Panc1 (cell line): ENCODE measurements around the gene EMC1. TPM values are rescaled to one million over a fixed set of nuclear protein-coding genes. Genes with fewer than 3 reads are reported as not detected.
A peak's percentile ranks its signal among the peaks of the same experiment; 100 is the strongest.

ENCODE experiments used
- ATAC-seq: fragments of 200-7000 bp; cut with Tn5 transposase; 2 replicates; pipeline ENCODE4 v1.9.1; 2020; ENCODE audit warnings: mild to moderate bottlenecking, moderate library complexity
- BruUV-seq: library from RNA; stranded (reverse); fragments of 400-500 nt; replicated peaks from 2 replicates; lab custom pipeline; 2021; lab: Mats Ljungman, UMichigan
- CTCF ChIA-PET: fragments of 300-600 bp; sonication (Branson Sonifier 250); formaldehyde crosslinking; loops from one replicate; lab custom pipeline; 2022; ENCODE audit warnings: antibody characterized with exemption; lab: Charles Lee
- POLR2A ChIA-PET: fragments of 300-600 bp; sonication (Branson Sonifier 250); formaldehyde crosslinking; loops from one replicate; lab custom pipeline; 2022; ENCODE audit warnings: antibody characterized with exemption; lab: Charles Lee
- DNase-seq: peaks from one replicate; pipeline ENCODE4 v3.0.0-alpha.2; 2010; ENCODE audit warnings: low read depth, low spot score
- H3K27ac ChIP-seq: 2 replicates; pipeline ENCODE4 v1.5.1; 2011; ENCODE audit warnings: mild to moderate bottlenecking, low read length, inconsistent platforms
- H3K27me3 ChIP-seq: fragments of 200-500 bp; sonication (Bioruptor generic); 2 replicates; pipeline ENCODE4 v1.6.0; 2014; ENCODE audit warnings: low read length, inconsistent platforms; ENCODE audit not compliant: control insufficient read depth, insufficient read depth
- H3K36me3 ChIP-seq: fragments of 200-500 bp; sonication (Bioruptor generic); 2 replicates; pipeline ENCODE4 v1.5.1; 2014; ENCODE audit warnings: inconsistent platforms, mild to moderate bottlenecking, low read length, moderate library complexity; ENCODE audit not compliant: control insufficient read depth, insufficient read depth
- H3K4me1 ChIP-seq: 2 replicates; pipeline ENCODE4 v1.5.1; 2011; ENCODE audit warnings: inconsistent platforms, mild to moderate bottlenecking, low read length, moderate library complexity; ENCODE audit not compliant: control insufficient read depth, insufficient read depth
- H3K4me3 ChIP-seq, 2 experiments: 2 replicates each; pipeline ENCODE4 v1.5.1; 2011 to 2012; ENCODE audit warnings: low read depth in 2 of 2, low read length in 2 of 2, mild to moderate bottlenecking in 2 of 2, inconsistent platforms in 1 of 2, moderate library complexity in 1 of 2
- H3K9me3 ChIP-seq: fragments of 200-500 bp; sonication (Bioruptor generic); 2 replicates; pipeline ENCODE4 v1.5.1; 2014; ENCODE audit warnings: low read depth, mild to moderate bottlenecking, inconsistent platforms, low read length, moderate library complexity; ENCODE audit not compliant: control insufficient read depth, insufficient read depth
- POLR2AphosphoS5 ChIP-seq: IDR thresholded peaks from 2 replicates; pipeline ENCODE4 v1.6.1; 2012; ENCODE audit warnings: mild to moderate bottlenecking, low read depth, low read length, moderate library complexity
- SIN3A ChIP-seq: IDR thresholded peaks from 2 replicates; pipeline ENCODE4 v1.6.1; 2012; ENCODE audit warnings: low read depth, mild to moderate bottlenecking, low read length, moderate library complexity, borderline replicate concordance; ENCODE audit not compliant: insufficient read depth
- TCF7L2 ChIP-seq: IDR thresholded peaks from 2 replicates; pipeline ENCODE4 v1.6.1; 2011; ENCODE audit warnings: mild to moderate bottlenecking, low read depth, low read length, inconsistent platforms
- in situ Hi-C: cut with HindIII; loops from 2 replicates; pipeline ENCODE4 v1.10.0; 2016; ENCODE audit warnings: low sequenced_read_pairs, low pct_unique_long_range_greater_than_20kb
- intact Hi-C: fragments of 100-400 bp; cut with micrococcal nuclease; formaldehyde crosslinking; loops from one replicate; pipeline ENCODE4 v1.10.0; 2022; ENCODE audit not compliant: unreplicated experiment
- total RNA-seq: library from RNA; stranded (reverse); gene quantifications from one replicate; pipeline ENCODE4 v1.2.1, GENCODE V29; 2021; ENCODE audit not compliant: unreplicated experiment
- TF ChIP-seq, protein P1 (sequence below), 2 experiments: IDR thresholded peaks; 2 replicates each; pipeline ENCODE4 v1.6.1; 2011 to 2012; ENCODE audit warnings: low read depth in 2 of 2, control low read depth in 1 of 2, low read length in 1 of 2, mild to moderate bottlenecking in 1 of 2, moderate library complexity in 1 of 2; ENCODE audit not compliant: insufficient read depth in 1 of 2
- TF ChIP-seq, protein P2 (sequence below): fragments of 450-650 bp; IDR thresholded peaks from 2 replicates; pipeline ENCODE4 v1.5.1; 2017; ENCODE audit warnings: mild to moderate bottlenecking

EMC1 gene
- total RNA-seq, 1 experiment from 2014 or later = 103 TPM

- BruUV-seq = no TSS peak
- no peaks in the 10 kb centered on the region for H3K9me3 ChIP-seq
- intact Hi-C loops (no loop called here), in situ Hi-C loops (no loop called here)
- no peak for TF ChIP-seq SIN3A
- no peak for TF ChIP-seq TCF7L2
- TF ChIP-seq, protein P1, sequence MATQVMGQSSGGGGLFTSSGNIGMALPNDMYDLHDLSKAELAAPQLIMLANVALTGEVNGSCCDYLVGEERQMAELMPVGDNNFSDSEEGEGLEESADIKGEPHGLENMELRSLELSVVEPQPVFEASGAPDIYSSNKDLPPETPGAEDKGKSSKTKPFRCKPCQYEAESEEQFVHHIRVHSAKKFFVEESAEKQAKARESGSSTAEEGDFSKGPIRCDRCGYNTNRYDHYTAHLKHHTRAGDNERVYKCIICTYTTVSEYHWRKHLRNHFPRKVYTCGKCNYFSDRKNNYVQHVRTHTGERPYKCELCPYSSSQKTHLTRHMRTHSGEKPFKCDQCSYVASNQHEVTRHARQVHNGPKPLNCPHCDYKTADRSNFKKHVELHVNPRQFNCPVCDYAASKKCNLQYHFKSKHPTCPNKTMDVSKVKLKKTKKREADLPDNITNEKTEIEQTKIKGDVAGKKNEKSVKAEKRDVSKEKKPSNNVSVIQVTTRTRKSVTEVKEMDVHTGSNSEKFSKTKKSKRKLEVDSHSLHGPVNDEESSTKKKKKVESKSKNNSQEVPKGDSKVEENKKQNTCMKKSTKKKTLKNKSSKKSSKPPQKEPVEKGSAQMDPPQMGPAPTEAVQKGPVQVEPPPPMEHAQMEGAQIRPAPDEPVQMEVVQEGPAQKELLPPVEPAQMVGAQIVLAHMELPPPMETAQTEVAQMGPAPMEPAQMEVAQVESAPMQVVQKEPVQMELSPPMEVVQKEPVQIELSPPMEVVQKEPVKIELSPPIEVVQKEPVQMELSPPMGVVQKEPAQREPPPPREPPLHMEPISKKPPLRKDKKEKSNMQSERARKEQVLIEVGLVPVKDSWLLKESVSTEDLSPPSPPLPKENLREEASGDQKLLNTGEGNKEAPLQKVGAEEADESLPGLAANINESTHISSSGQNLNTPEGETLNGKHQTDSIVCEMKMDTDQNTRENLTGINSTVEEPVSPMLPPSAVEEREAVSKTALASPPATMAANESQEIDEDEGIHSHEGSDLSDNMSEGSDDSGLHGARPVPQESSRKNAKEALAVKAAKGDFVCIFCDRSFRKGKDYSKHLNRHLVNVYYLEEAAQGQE (IDR thresholded peaks at IDR 0.05; ENCODE audit: insufficient read depth in 1 of 2, low read depth in 2 of 2, low read length in 1 of 2) = no peak
- TF ChIP-seq, protein P2, sequence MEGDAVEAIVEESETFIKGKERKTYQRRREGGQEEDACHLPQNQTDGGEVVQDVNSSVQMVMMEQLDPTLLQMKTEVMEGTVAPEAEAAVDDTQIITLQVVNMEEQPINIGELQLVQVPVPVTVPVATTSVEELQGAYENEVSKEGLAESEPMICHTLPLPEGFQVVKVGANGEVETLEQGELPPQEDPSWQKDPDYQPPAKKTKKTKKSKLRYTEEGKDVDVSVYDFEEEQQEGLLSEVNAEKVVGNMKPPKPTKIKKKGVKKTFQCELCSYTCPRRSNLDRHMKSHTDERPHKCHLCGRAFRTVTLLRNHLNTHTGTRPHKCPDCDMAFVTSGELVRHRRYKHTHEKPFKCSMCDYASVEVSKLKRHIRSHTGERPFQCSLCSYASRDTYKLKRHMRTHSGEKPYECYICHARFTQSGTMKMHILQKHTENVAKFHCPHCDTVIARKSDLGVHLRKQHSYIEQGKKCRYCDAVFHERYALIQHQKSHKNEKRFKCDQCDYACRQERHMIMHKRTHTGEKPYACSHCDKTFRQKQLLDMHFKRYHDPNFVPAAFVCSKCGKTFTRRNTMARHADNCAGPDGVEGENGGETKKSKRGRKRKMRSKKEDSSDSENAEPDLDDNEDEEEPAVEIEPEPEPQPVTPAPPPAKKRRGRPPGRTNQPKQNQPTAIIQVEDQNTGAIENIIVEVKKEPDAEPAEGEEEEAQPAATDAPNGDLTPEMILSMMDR = no peak
- TF ChIP-seq POLR2AphosphoS5 = no peak
- no peak overlapping the region for H3K27ac ChIP-seq
- ChIA-PET CTCF (interaction anchor here (0.7 kb wide), 1 partner anchor 543 kb away, joined by 3 read pairs; no protein-coding TSS in a partner anchor), POLR2A (no interaction called here)
- ATAC-seq = peak; percentile 76
- peaks cover 21% of the 10 kb centered on the region for H3K4me1 ChIP-seq
- peak; percentile 56 for DNase-seq
- no peaks in the 10 kb centered on the region for H3K27me3 ChIP-seq
- peaks cover 6% of the 10 kb centered on the region for H3K36me3 ChIP-seq
- no peak overlapping the region for H3K4me3 ChIP-seq
Observed at GRCh38 chr1:19203440-19203839, 47.9 kb downstream of the EMC1 start.

GRCh38 chr1:19202396-19202795 is 48.9 kb downstream of the EMC1 start:
- POLR2A ChIA-PET = interaction anchor here (0.6 kb wide), 2 partner anchors 18 to 23 kb away, joined by 5 read pairs; no protein-coding TSS in a partner anchor

More at GRCh38 chr1:19202396-19202795, 48.9 kb downstream of the EMC1 start:
- no peak overlapping the region for H3K27ac ChIP-seq
- H3K9me3 ChIP-seq = no peaks in the 10 kb centered on the region
- in situ Hi-C loops (no loop called here), intact Hi-C loops (no loop called here)
- TF ChIP-seq, protein P1 (IDR thresholded peaks at IDR 0.05; ENCODE audit: insufficient read depth in 1 of 2, low read depth in 2 of 2, low read length in 1 of 2) = no peak
- TF ChIP-seq TCF7L2 (no peak), SIN3A (no peak), POLR2AphosphoS5 (no peak)
- TF ChIP-seq, protein P2 = no peak
- no TSS peak for BruUV-seq
- DNase-seq (no peak), ATAC-seq (no peak)
- H3K36me3 ChIP-seq = peaks cover 15% of the 10 kb centered on the region
- no peak overlapping the region for H3K4me3 ChIP-seq
- CTCF ChIA-PET = no interaction called here
- no peaks in the 10 kb centered on the region for H3K27me3 ChIP-seq
- peaks cover 12% of the 10 kb centered on the region for H3K4me1 ChIP-seq
